Vagina (tissue), 2 donors: ENCODE data around the gene FGD4. TPM values are rescaled to one million over a fixed set of nuclear protein-coding genes. Genes with fewer than 3 reads are reported as not detected.

Experiments used
- DNase-seq, 2 donors: peaks; one replicate each; pipeline ENCODE4 v3.0.0-alpha.2; 2017; ENCODE audit errors: extremely low spot score in 2 of 2
- H3K27ac ChIP-seq: fragments of 200-600 bp; sonication (generic); one replicate; pipeline ENCODE4 v1.5.1; 2019
- H3K27me3 ChIP-seq: fragments of 200-600 bp; sonication (generic); one replicate; pipeline ENCODE4 v1.5.1; 2019
- H3K36me3 ChIP-seq, 2 donors: fragments of 200-600 bp; sonication (generic); one replicate each; pipeline ENCODE4 v1.5.1; 2017 to 2019
- H3K4me1 ChIP-seq: fragments of 200-600 bp; sonication (generic); one replicate; pipeline ENCODE4 v1.5.1; 2019
- H3K4me3 ChIP-seq, 2 donors: fragments of 200-600 bp; sonication (generic); 1 replicate in 1 of 2; 2 replicates in 1 of 2; pipeline ENCODE4 v1.5.1; 2016 to 2019
- H3K9me3 ChIP-seq: fragments of 200-600 bp; sonication (generic); one replicate; pipeline ENCODE4 v1.5.1; 2019
- CTCF ChIP-seq, 3 experiments: fragments of 450-650 bp in 2 of 3; fragments of 200-600 bp in 1 of 3; sonication (generic) in 1 of 3; IDR thresholded peaks; one replicate each; pipeline ENCODE4 v1.5.1; 2017 to 2019; ENCODE audit warnings: antibody characterized with exemption in 3 of 3, mild to moderate bottlenecking in 2 of 3, moderate library complexity in 2 of 3
- POLR2A ChIP-seq, 2 donors: fragments of 450-650 bp; IDR thresholded peaks; one replicate each; pipeline ENCODE4 v1.6.1; 2017; ENCODE audit warnings: antibody characterized with exemption in 2 of 2, mild to moderate bottlenecking in 2 of 2, moderate library complexity in 2 of 2
- POLR2AphosphoS5 ChIP-seq, 2 donors: sonication (generic); formaldehyde crosslinking; IDR thresholded peaks; one replicate each; pipeline ENCODE4 v1.9.0; 2017; ENCODE audit warnings: antibody characterized with exemption in 2 of 2, mild to moderate bottlenecking in 2 of 2, low read depth in 1 of 2; ENCODE audit not compliant: insufficient read depth in 1 of 2
- intact Hi-C: fragments of 100-400 bp; cut with DNase I; formaldehyde crosslinking; loops from one replicate; pipeline ENCODE4 v1.15.1; 2023
- total RNA-seq: library from RNA; depleted of rRNA; stranded (reverse); fragments of >200 nt; gene quantifications from one replicate; pipeline ENCODE4 v1.2.3, GENCODE V29; 2016

Gene FGD4
- total RNA-seq, 1 donor from 2014 or later, result 38.3 TPM

GRCh38 chr12:32451816-32452215 is 52.5 kb downstream of the FGD4 start:
- Histone ChIP-seq H3K27me3 (no peaks in the 10 kb centered on the region), H3K36me3 (no peaks in the 10 kb centered on the region), H3K27ac (no peak overlapping the region), H3K9me3 (no peaks in the 10 kb centered on the region), H3K4me1 (peaks cover 25% of the 10 kb centered on the region), H3K4me3 (no peak overlapping the region)
- intact Hi-C loops, result no loop called here
- DNase-seq, result no peak
- TF ChIP-seq POLR2A (IDR thresholded peaks at IDR 0.05) (no peak), POLR2AphosphoS5 (IDR thresholded peaks at IDR 0.05; ENCODE audit: insufficient read depth in 1 of 2, low read depth in 1 of 2) (no peak), CTCF (IDR thresholded peaks at IDR 0.05) (no peak)

GRCh38 chr12:32454075-32454474 is 54.7 kb downstream of the FGD4 start:
- Histone ChIP-seq H3K27ac (no peak overlapping the region), H3K4me3 (no peak overlapping the region), H3K4me1 (peaks cover 25% of the 10 kb centered on the region), H3K36me3 (no peaks in the 10 kb centered on the region), H3K27me3 (no peaks in the 10 kb centered on the region), H3K9me3 (no peaks in the 10 kb centered on the region)
- intact Hi-C loops, result no loop called here
- TF ChIP-seq CTCF (IDR thresholded peaks at IDR 0.05), result no peak
- no peak for TF ChIP-seq POLR2A (IDR thresholded peaks at IDR 0.05)
- TF ChIP-seq POLR2AphosphoS5 (IDR thresholded peaks at IDR 0.05; ENCODE audit: insufficient read depth in 1 of 2, low read depth in 1 of 2), result peak in 1 of 2 donors; percentile 72
- DNase-seq, result no peak

GRCh38 chr12:32454866-32455265 is 55.5 kb downstream of the FGD4 start:
- Histone ChIP-seq H3K27me3 (no peaks in the 10 kb centered on the region), H3K9me3 (no peaks in the 10 kb centered on the region), H3K4me3 (no peak overlapping the region), H3K27ac (no peak overlapping the region), H3K36me3 (no peaks in the 10 kb centered on the region), H3K4me1 (peaks cover 25% of the 10 kb centered on the region)
- TF ChIP-seq CTCF (IDR thresholded peaks at IDR 0.05) (no peak), POLR2AphosphoS5 (IDR thresholded peaks at IDR 0.05; ENCODE audit: insufficient read depth in 1 of 2, low read depth in 1 of 2) (peak in 1 of 2 donors; percentile 36)
- no peak for DNase-seq
- intact Hi-C loops, result loop anchor here (5.0 kb wide), 1 partner anchor 222 kb away; the partner anchor contains the start of gene DNM1L

GRCh38 chr12:32455607-32456071 is 56.3 kb downstream of the FGD4 start:
- peak overlapping the region; percentile 50 for H3K27ac ChIP-seq
- no peak for DNase-seq
- H3K27me3 ChIP-seq, result no peaks in the 10 kb centered on the region
- intact Hi-C loops, result loop anchor here (5.0 kb wide), 1 partner anchor 222 kb away; the partner anchor contains the start of gene DNM1L
- no peaks in the 10 kb centered on the region for H3K9me3 ChIP-seq
- H3K4me1 ChIP-seq, result peaks cover 25% of the 10 kb centered on the region
- H3K36me3 ChIP-seq, result no peaks in the 10 kb centered on the region
- TF ChIP-seq POLR2AphosphoS5 (IDR thresholded peaks at IDR 0.05; ENCODE audit: insufficient read depth in 1 of 2, low read depth in 1 of 2) (peak in 1 of 2 donors; percentile 78), POLR2A (IDR thresholded peaks at IDR 0.05) (no peak), CTCF (IDR thresholded peaks at IDR 0.05) (peak; percentile 8 to 78 (median 71))
- H3K4me3 ChIP-seq, result peak overlapping the region; percentile 5 to 24

GRCh38 chr12:32457251-32458025 is 58.1 kb downstream of the FGD4 start:
- H3K4me1 ChIP-seq, result peaks cover 25% of the 10 kb centered on the region
- no peak for TF ChIP-seq POLR2AphosphoS5 (IDR thresholded peaks at IDR 0.05; ENCODE audit: insufficient read depth in 1 of 2, low read depth in 1 of 2)
- no peak for TF ChIP-seq CTCF (IDR thresholded peaks at IDR 0.05)
- TF ChIP-seq POLR2A (IDR thresholded peaks at IDR 0.05), result no peak
- H3K27ac ChIP-seq, result peak overlapping the region; percentile 50
- H3K4me3 ChIP-seq, result no peak overlapping the region
- DNase-seq, result no peak
- no peaks in the 10 kb centered on the region for H3K36me3 ChIP-seq
- H3K27me3 ChIP-seq, result no peaks in the 10 kb centered on the region
- no peaks in the 10 kb centered on the region for H3K9me3 ChIP-seq
- intact Hi-C loops, result loop anchor here (5.0 kb wide), 1 partner anchor 220 kb away; the partner anchor contains the start of gene DNM1L
